IMR-90 (cell line): ENCODE data around the gene DACH1. TPM values are rescaled to one million over a fixed set of nuclear protein-coding genes. Genes with fewer than 3 reads are reported as not detected.

Experiments used
- ATAC-seq: fragments of 200-7000 bp; cut with Tn5 transposase; 2 replicates; pipeline ENCODE4 v1.9.1; 2020; ENCODE audit warnings: low read depth, mild to moderate bottlenecking, moderate library complexity
- BruUV-seq: library from RNA; stranded (reverse); fragments of 400-500 nt; replicated peaks from 2 replicates; lab custom pipeline; 2021; lab: Mats Ljungman, UMichigan
- CTCF ChIA-PET: fragments of 300-600 bp; formaldehyde crosslinking; extraction: SDS; loops from one replicate; lab custom pipeline; 2021; ENCODE audit warnings: antibody characterized with exemption; lab: Yijun Ruan, JAX
- POLR2A ChIA-PET: fragments of 300-600 bp; sonication (Branson Sonifier 250); formaldehyde crosslinking; loops from one replicate; lab custom pipeline; 2022; ENCODE audit warnings: antibody characterized with exemption; ENCODE audit not compliant: unreplicated experiment; lab: Charles Lee
- DNase-seq: peaks from one replicate; pipeline ENCODE4 v3.0.0; 2013
- H2AFZ ChIP-seq: replicated peaks from 2 replicates; pipeline ENCODE3; 2013; ENCODE audit warnings: low read length, mild to moderate bottlenecking; ENCODE audit not compliant: poor library complexity
- H2AK5ac ChIP-seq: 2 replicates; pipeline ENCODE4 v1.6.1; 2013; ENCODE audit warnings: low read depth, low read length, inconsistent platforms
- H2AK9ac ChIP-seq: replicated peaks from 2 replicates; pipeline ENCODE3; 2013; ENCODE audit warnings: mild to moderate bottlenecking, low read depth, low read length, moderate library complexity; ENCODE audit not compliant: poor library complexity
- H2BK120ac ChIP-seq: 2 replicates; pipeline ENCODE4 v1.6.1; 2013; ENCODE audit warnings: low read depth, low read length, inconsistent platforms
- H2BK15ac ChIP-seq: 3 replicates; pipeline ENCODE4 v1.6.1; 2013; ENCODE audit warnings: low read depth, low read length, inconsistent platforms
- H2BK20ac ChIP-seq: 2 replicates; pipeline ENCODE4 v1.6.1; 2013; ENCODE audit warnings: low read depth, mild to moderate bottlenecking, inconsistent platforms, low read length, moderate library complexity
- H2BK5ac ChIP-seq: 2 replicates; pipeline ENCODE4 v1.6.1; 2013; ENCODE audit warnings: mild to moderate bottlenecking, low read depth, low read length, inconsistent platforms; ENCODE audit not compliant: poor library complexity, severe bottlenecking
- H3K14ac ChIP-seq: replicated peaks from 2 replicates; pipeline ENCODE4 v1.6.1; 2013; ENCODE audit warnings: low read depth, low read length, inconsistent platforms
- H3K18ac ChIP-seq: 2 replicates; pipeline ENCODE4 v1.6.1; 2013; ENCODE audit warnings: low read depth, low read length, control low read depth
- H3K23ac ChIP-seq: 2 replicates; pipeline ENCODE4 v1.6.1; 2013; ENCODE audit warnings: low read depth, low read length, inconsistent platforms
- H3K27ac ChIP-seq: 2 replicates; pipeline ENCODE4 v1.5.1; 2013; ENCODE audit warnings: mild to moderate bottlenecking, control low read depth, low read length; ENCODE audit not compliant: insufficient read depth
- H3K27me3 ChIP-seq: 2 replicates; pipeline ENCODE4 v1.6.1; 2013; ENCODE audit warnings: low read length; ENCODE audit not compliant: control insufficient read depth, insufficient read depth
- H3K36me3 ChIP-seq: 2 replicates; pipeline ENCODE4 v1.6.1; 2013; ENCODE audit warnings: low read length, mixed read lengths; ENCODE audit not compliant: control insufficient read depth, insufficient read depth
- H3K4ac ChIP-seq: 2 replicates; pipeline ENCODE4 v1.6.1; 2013; ENCODE audit warnings: low read depth, low read length, inconsistent platforms
- H3K4me1 ChIP-seq: 2 replicates; pipeline ENCODE4 v1.6.1; 2013; ENCODE audit warnings: low read length, mixed read lengths; ENCODE audit not compliant: control insufficient read depth, insufficient read depth
- H3K4me2 ChIP-seq: 2 replicates; pipeline ENCODE4 v1.6.1; 2013; ENCODE audit warnings: low read depth, mild to moderate bottlenecking, control low read depth, low read length, moderate library complexity
- H3K4me3 ChIP-seq: 2 replicates; pipeline ENCODE4 v1.5.1; 2013; ENCODE audit warnings: low read depth, mild to moderate bottlenecking, control low read depth, low read length, moderate library complexity; ENCODE audit not compliant: insufficient read depth
- H3K56ac ChIP-seq: 2 replicates; pipeline ENCODE4 v1.6.1; 2013; ENCODE audit warnings: low read length, inconsistent platforms; ENCODE audit not compliant: insufficient read depth; ENCODE audit errors: extremely low read depth
- H3K79me1 ChIP-seq, 2 experiments: 2 replicates each; pipeline ENCODE4 v1.6.1; 2013; ENCODE audit warnings: low read length in 2 of 2, inconsistent platforms in 1 of 2, low read depth in 1 of 2
- H3K9ac ChIP-seq: 2 replicates; pipeline ENCODE4 v1.6.1; 2013; ENCODE audit warnings: low read depth, low read length, control low read depth
- H3K9me1 ChIP-seq: 2 replicates; pipeline ENCODE4 v1.6.1; 2013; ENCODE audit warnings: low read length, inconsistent platforms; ENCODE audit not compliant: insufficient read depth
- H3K9me3 ChIP-seq: 2 replicates; pipeline ENCODE4 v1.6.1; 2013; ENCODE audit warnings: low read length; ENCODE audit not compliant: control insufficient read depth, insufficient read depth
- H4K20me1 ChIP-seq: 2 replicates; pipeline ENCODE4 v1.6.1; 2013; ENCODE audit warnings: low read length, inconsistent platforms; ENCODE audit not compliant: insufficient read depth
- H4K5ac ChIP-seq: 2 replicates; pipeline ENCODE4 v1.6.1; 2013; ENCODE audit warnings: mild to moderate bottlenecking, low read depth, low read length, control low read depth
- H4K8ac ChIP-seq, 2 experiments: 2 replicates each; pipeline ENCODE4 v1.6.1; 2013; ENCODE audit warnings: low read depth in 2 of 2, low read length in 2 of 2, control low read depth in 1 of 2, inconsistent platforms in 1 of 2
- H4K91ac ChIP-seq: 2 replicates; pipeline ENCODE4 v1.6.1; 2013; ENCODE audit warnings: low read depth, low read length, inconsistent platforms; ENCODE audit not compliant: insufficient read depth
- BHLHE40 ChIP-seq: fragments of 150-350 bp; IDR thresholded peaks from 2 replicates; pipeline ENCODE4 v1.6.1; 2016; ENCODE audit warnings: mild to moderate bottlenecking, low read depth, low read length
- FOS ChIP-seq: fragments of 150-350 bp; IDR thresholded peaks from 2 replicates; pipeline ENCODE4 v1.6.1; 2016; ENCODE audit warnings: low read depth, low read length
- MAFK ChIP-seq: IDR thresholded peaks from 2 replicates; pipeline ENCODE4 v1.6.1; 2012; ENCODE audit warnings: low read depth, low read length, improper control_type of control experiment
- MAZ ChIP-seq: IDR thresholded peaks from 2 replicates; pipeline ENCODE4 v1.6.1; 2012; ENCODE audit warnings: low read depth, mild to moderate bottlenecking, low read length, improper control_type of control experiment, moderate library complexity, borderline replicate concordance
- MXI1 ChIP-seq: IDR thresholded peaks from 2 replicates; pipeline ENCODE4 v1.6.1; 2012; ENCODE audit warnings: low read depth, mild to moderate bottlenecking, low read length, moderate library complexity, borderline replicate concordance
- POLR2A ChIP-seq: IDR thresholded peaks from 2 replicates; pipeline ENCODE4 v1.6.1; 2012; ENCODE audit warnings: mild to moderate bottlenecking, low read depth, low read length
- RAD21 ChIP-seq: IDR thresholded peaks from 2 replicates; pipeline ENCODE4 v1.6.1; 2012; ENCODE audit warnings: low read length, improper control_type of control experiment
- RCOR1 ChIP-seq: IDR thresholded peaks from 2 replicates; pipeline ENCODE4 v1.6.1; 2012; ENCODE audit warnings: mild to moderate bottlenecking, low read length, improper control_type of control experiment; ENCODE audit not compliant: insufficient replicate concordance
- SMC3 ChIP-seq: fragments of 150-350 bp; IDR thresholded peaks from 2 replicates; pipeline ENCODE4 v1.6.1; 2016; ENCODE audit warnings: low read depth, mild to moderate bottlenecking, antibody characterized with exemption, low read length, moderate library complexity
- WGBS, 2 experiments: methylation state at CpG; one replicate each; pipeline versions ENCODE4 v1.1.5 to v1.1.7; 2013; ENCODE audit warnings: missing lambda C conversion rate in 2 of 2; ENCODE audit not compliant: insufficient read length in 1 of 2; ENCODE audit errors: extremely low coverage in 2 of 2; 5-methylcytosine and 5-hydroxymethylcytosine counted together
- dilution Hi-C: fragments of 300-500 bp; cut with HindIII; formaldehyde crosslinking; loops from one replicate; pipeline ENCODE4 v1.14.3; 2018; ENCODE audit warnings: low sequenced_read_pairs; ENCODE audit not compliant: unreplicated experiment
- in situ Hi-C: fragments of 300-500 bp; cut with MboI; formaldehyde crosslinking; loops from 3 replicates; pipeline ENCODE4 v1.14.3; 2019; ENCODE audit warnings: low sequenced_read_pairs, inconsistent platforms, mixed read lengths
- intact Hi-C: fragments of 100-400 bp; cut with micrococcal nuclease; formaldehyde crosslinking; loops from 2 replicates; pipeline ENCODE4 v1.10.0; 2022
- polyA plus RNA-seq, 3 experiments: library from polyadenylated mRNA; depleted of rRNA; stranded (reverse); fragments of >200 nt; gene quantifications; 2 replicates each; pipeline ENCODE4 v1.2.3, GENCODE V29; 2012; ENCODE audit warnings: low replicate concordance in 1 of 3
- total RNA-seq: library from RNA; depleted of rRNA; stranded (reverse); fragments of >200 nt; gene quantifications from 2 replicates; pipeline ENCODE4 v1.2.3, GENCODE V29; 2012

Gene DACH1
- total and polyA plus RNA-seq, 2 of the 4 experiments (the other 2 are of a cell fraction) = not detected

DNA sequence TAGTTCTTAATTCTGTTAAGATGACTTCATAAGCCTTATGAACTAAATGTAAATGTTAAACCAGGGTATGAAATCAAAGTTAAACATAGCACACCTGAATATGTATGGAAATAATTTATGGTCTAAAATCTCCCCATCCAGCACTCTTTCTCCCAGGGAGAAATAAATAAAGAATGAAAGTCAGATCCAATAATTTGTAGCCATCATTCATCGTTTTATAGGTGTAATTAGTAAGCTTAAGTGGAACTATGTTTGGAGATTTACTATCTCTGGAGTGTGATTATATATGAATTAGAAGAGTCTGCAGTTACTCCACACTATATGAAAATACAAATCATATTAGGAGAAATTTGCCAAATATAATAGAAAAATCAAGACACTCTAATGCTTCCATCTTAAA, 405.1 kb downstream of the DACH1 start:
- BruUV-seq = no TSS peak
- ATAC-seq (no peak), DNase-seq (no peak)
- H4K20me1 ChIP-seq = no peaks in the 10 kb centered on the region
- no peak overlapping the region for H4K5ac ChIP-seq
- no peak overlapping the region for H4K91ac ChIP-seq
- no peak overlapping the region for H3K4me3 ChIP-seq
- H2AFZ ChIP-seq = no peak overlapping the region
- no peak overlapping the region for H3K9ac ChIP-seq
- H3K14ac ChIP-seq = no peak overlapping the region
- H4K8ac ChIP-seq = no peak overlapping the region
- no peak overlapping the region for H3K18ac ChIP-seq
- no peak overlapping the region for H2BK20ac ChIP-seq
- no peak overlapping the region for H2BK15ac ChIP-seq
- no CpG with 5 or more reads among the region's 1 CpG for WGBS, 2 experiments
- H3K4me2 ChIP-seq = no peak overlapping the region
- POLR2A ChIA-PET = no interaction called here
- no peaks in the 10 kb centered on the region for H3K4me1 ChIP-seq
- no peaks in the 10 kb centered on the region for H3K9me3 ChIP-seq
- H2AK5ac ChIP-seq = no peak overlapping the region
- no peaks in the 10 kb centered on the region for H3K27me3 ChIP-seq
- no peak overlapping the region for H3K23ac ChIP-seq
- H3K27ac ChIP-seq = no peak overlapping the region
- H2BK120ac ChIP-seq = no peak overlapping the region
- no peak overlapping the region for H3K56ac ChIP-seq
- TF ChIP-seq MAZ = no peak
- TF ChIP-seq BHLHE40 = no peak
- TF ChIP-seq MAFK = no peak
- TF ChIP-seq FOS = no peak
- TF ChIP-seq SMC3 = no peak
- TF ChIP-seq RAD21 = no peak
- TF ChIP-seq POLR2A = no peak
- no peak for TF ChIP-seq RCOR1
- no peak for TF ChIP-seq MXI1
- H3K79me1 ChIP-seq = no peaks in the 10 kb centered on the region
- H2AK9ac ChIP-seq = no peak overlapping the region
- H3K36me3 ChIP-seq = no peaks in the 10 kb centered on the region
- CTCF ChIA-PET = no interaction called here
- no peak overlapping the region for H3K4ac ChIP-seq
- dilution Hi-C loops = no loop called here
- intact Hi-C loops = no loop called here
- no peaks in the 10 kb centered on the region for H3K9me1 ChIP-seq
- no peak overlapping the region for H2BK5ac ChIP-seq
- in situ Hi-C loops = no loop called here
